K562 (cell line): ENCODE data around the gene ARHGAP4. TPM values are rescaled to one million over a fixed set of nuclear protein-coding genes. Genes with fewer than 3 reads are reported as not detected.

Experiments
- CBX8 ChIP-seq: fragments of 200-600 bp; sonication (generic); IDR thresholded peaks from 2 replicates; pipeline ENCODE4 v1.6.1; 2012; ENCODE audit warnings: borderline replicate concordance, mixed run types, low read depth, mild to moderate bottlenecking, moderate library complexity, mixed read lengths, low read length, control low read depth, inconsistent platforms; ENCODE audit not compliant: poor library complexity, severe bottlenecking; ENCODE audit errors: extremely low read depth
- COPS2 ChIP-seq: fragments of 450-650 bp; conservative IDR thresholded peaks from 2 replicates; pipeline ENCODE4 v1.6.1; 2016; ENCODE audit warnings: mild to moderate bottlenecking, moderate library complexity
- DDX20 ChIP-seq: fragments of 450-650 bp; IDR thresholded peaks from 2 replicates; pipeline ENCODE4 v1.6.1; 2016; ENCODE audit warnings: missing genetic modification characterization, low read depth, mild to moderate bottlenecking, missing compliant biosample characterization, moderate library complexity
- EGR1 ChIP-seq: fragments of 450-650 bp; conservative IDR thresholded peaks from 2 replicates; pipeline ENCODE4 v1.6.1; 2017; ENCODE audit warnings: mild to moderate bottlenecking
- ETV1 ChIP-seq: fragments of 450-650 bp; conservative IDR thresholded peaks from 2 replicates; pipeline ENCODE4 v1.6.1; 2016; ENCODE audit warnings: missing genetic modification characterization, control low read depth, low read depth, missing compliant biosample characterization
- FOXK1 ChIP-seq: sonication (generic); formaldehyde crosslinking; IDR thresholded peaks from 2 replicates; pipeline ENCODE4 v1.8.0; 2022; ENCODE audit warnings: missing genetic modification reagents, mild to moderate bottlenecking, borderline replicate concordance
- HDAC3 ChIP-seq: fragments of 450-650 bp; IDR thresholded peaks from 2 replicates; pipeline ENCODE4 v1.6.1; 2018; ENCODE audit warnings: borderline replicate concordance, mild to moderate bottlenecking, moderate library complexity; ENCODE audit not compliant: partially characterized antibody
- HMG20A ChIP-seq: fragments of 450-650 bp; formaldehyde crosslinking; conservative IDR thresholded peaks from 2 replicates; pipeline ENCODE4 v1.4.0; 2020; ENCODE audit warnings: mild to moderate bottlenecking, mixed read lengths
- KDM5B ChIP-seq: fragments of 200-600 bp; sonication (generic); IDR thresholded peaks from 2 replicates; pipeline ENCODE4 v1.6.1; 2012; ENCODE audit warnings: low read depth, mild to moderate bottlenecking, moderate library complexity, low read length, control low read depth, inconsistent platforms; ENCODE audit not compliant: insufficient replicate concordance
- NFXL1 ChIP-seq: fragments of 450-650 bp; formaldehyde crosslinking; IDR thresholded peaks from 2 replicates; pipeline ENCODE4 v1.4.0; 2021; ENCODE audit warnings: mild to moderate bottlenecking
- PCBP1 ChIP-seq: fragments of 200-400 bp; formaldehyde crosslinking; IDR thresholded peaks from 2 replicates; pipeline ENCODE4 v1.6.1; 2018; ENCODE audit warnings: mild to moderate bottlenecking, low read depth, low read length; ENCODE audit not compliant: poor library complexity, severe bottlenecking
- RBFOX2 ChIP-seq: fragments of 200-400 bp; formaldehyde crosslinking; IDR thresholded peaks from 2 replicates; pipeline ENCODE4 v1.6.1; 2017; ENCODE audit warnings: low read depth, mild to moderate bottlenecking, low read length, moderate library complexity
- SNIP1 ChIP-seq: fragments of 450-650 bp; IDR thresholded peaks from 2 replicates; pipeline ENCODE4 v1.7.1; 2017; ENCODE audit warnings: low read depth, mild to moderate bottlenecking
- SP2 ChIP-seq: IDR thresholded peaks from 2 replicates; pipeline ENCODE4 v1.6.1; 2011; ENCODE audit warnings: mild to moderate bottlenecking, low read depth, low read length, moderate library complexity; ENCODE audit not compliant: poor library complexity, severe bottlenecking; ENCODE audit errors: extremely low read depth
- ZBTB43 ChIP-seq: sonication (generic); formaldehyde crosslinking; IDR thresholded peaks from 2 replicates; pipeline ENCODE4 v1.8.0; 2023; ENCODE audit warnings: mild to moderate bottlenecking, missing genetic modification reagents
- ZKSCAN8 ChIP-seq: fragments of 200-800 bp; sonication (Bioruptor generic); IDR thresholded peaks from 2 replicates; pipeline ENCODE4 v1.6.1; 2016; ENCODE audit warnings: missing genetic modification characterization, missing compliant biosample characterization
- ZNF174 ChIP-seq: fragments of 250-450 bp; sonication (Bioruptor Pico); IDR thresholded peaks from 2 replicates; pipeline ENCODE4 v1.4.0; 2020; ENCODE audit warnings: mild to moderate bottlenecking
- ZNF24 ChIP-seq: fragments of 450-650 bp; IDR thresholded peaks from 2 replicates; pipeline ENCODE4 v1.6.1; 2016
- ZNF511 ChIP-seq: sonication (generic); formaldehyde crosslinking; IDR thresholded peaks from 2 replicates; pipeline ENCODE4 v1.8.0; 2022; ENCODE audit warnings: mild to moderate bottlenecking, missing genetic modification reagents
- polyA plus RNA-seq, 8 experiments: library from polyadenylated mRNA; depleted of rRNA in 4 of 8; stranded (reverse) in 5 of 8; unstranded in 3 of 8; fragments of >200 nt; fragmentation: Nextera tagmentation in 2 of 8; fragmentation: Illumina TruSeq in 1 of 8; extraction: Ambion mirVana in 2 of 8; extraction: Trizol in 1 of 8; gene quantifications; 2 replicates each; pipeline versions ENCODE4 v1.2.1 to v1.2.3, GENCODE V29; 2011 to 2014; ENCODE audit warnings: inconsistent platforms in 1 of 8, missing spikeins in 1 of 8
- total RNA-seq, 7 experiments: library from RNA; depleted of rRNA in 6 of 7; stranded (reverse); fragments of >200 nt in 6 of 7; fragmentation: Illumina TruSeq in 2 of 7; extraction: Trizol in 2 of 7; gene quantifications; 2 replicates each; pipeline versions ENCODE4 v1.2.1 to v1.2.3, GENCODE V29; 2011 to 2021; ENCODE audit warnings: low replicate concordance in 1 of 7
- TF ChIP-seq, protein P1 (sequence below): fragments of 250-450 bp; sonication (Bioruptor Pico); IDR thresholded peaks from 2 replicates; pipeline ENCODE4 v1.4.0; 2020; ENCODE audit warnings: mild to moderate bottlenecking, moderate library complexity
- TF ChIP-seq, protein P2 (sequence below), 2 experiments: IDR thresholded peaks in 1 of 2; conservative IDR thresholded peaks in 1 of 2; 2 replicates each; pipeline ENCODE4 v1.6.1; 2016; ENCODE audit warnings: low read depth in 2 of 2, mild to moderate bottlenecking in 1 of 2, missing compliant biosample characterization in 1 of 2, missing genetic modification characterization in 1 of 2, moderate library complexity in 1 of 2

Gene ARHGAP4
- total and polyA plus RNA-seq, 9 of the 15 experiments (the other 6 are each of a cell fraction or from before 2014, with no cell fraction given) = 0.30 to 81.8 (median 13.5) TPM

GRCh38 chrX:153875391-153876111 is 50.5 kb downstream of the ARHGAP4 start (continued):
- TF ChIP-seq KDM5B (no peak), DDX20 (tag) (no peak), ZNF24 (peak; percentile 54; the same call in 1 of the 2 replicates), ETV1 (tag) (no peak), CBX8 (no peak), ZNF511 (peak; percentile 100), HDAC3 (no peak), ZBTB43 (CRISPR knock-in tag) (peak; percentile 96), ZNF174 (no peak), SNIP1 (no peak), RBFOX2 (no peak), EGR1 (no peak), SP2 (no peak), HMG20A (no peak), ZKSCAN8 (CRISPR knock-in tag) (no peak), PCBP1 (no peak), COPS2 (no peak), FOXK1 (peak; percentile 99), NFXL1 (CRISPR knock-in tag) (no peak)
- TF ChIP-seq, protein P1, sequence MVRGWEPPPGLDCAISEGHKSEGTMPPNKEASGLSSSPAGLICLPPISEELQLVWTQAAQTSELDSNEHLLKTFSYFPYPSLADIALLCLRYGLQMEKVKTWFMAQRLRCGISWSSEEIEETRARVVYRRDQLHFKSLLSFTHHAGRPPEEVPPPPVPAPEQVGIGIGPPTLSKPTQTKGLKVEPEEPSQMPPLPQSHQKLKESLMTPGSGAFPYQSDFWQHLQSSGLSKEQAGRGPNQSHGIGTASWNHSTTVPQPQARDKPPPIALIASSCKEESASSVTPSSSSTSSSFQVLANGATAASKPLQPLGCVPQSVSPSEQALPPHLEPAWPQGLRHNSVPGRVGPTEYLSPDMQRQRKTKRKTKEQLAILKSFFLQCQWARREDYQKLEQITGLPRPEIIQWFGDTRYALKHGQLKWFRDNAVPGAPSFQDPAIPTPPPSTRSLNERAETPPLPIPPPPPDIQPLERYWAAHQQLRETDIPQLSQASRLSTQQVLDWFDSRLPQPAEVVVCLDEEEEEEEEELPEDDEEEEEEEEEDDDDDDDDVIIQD (CRISPR knock-in tag) = no peak
- TF ChIP-seq, protein P2, sequence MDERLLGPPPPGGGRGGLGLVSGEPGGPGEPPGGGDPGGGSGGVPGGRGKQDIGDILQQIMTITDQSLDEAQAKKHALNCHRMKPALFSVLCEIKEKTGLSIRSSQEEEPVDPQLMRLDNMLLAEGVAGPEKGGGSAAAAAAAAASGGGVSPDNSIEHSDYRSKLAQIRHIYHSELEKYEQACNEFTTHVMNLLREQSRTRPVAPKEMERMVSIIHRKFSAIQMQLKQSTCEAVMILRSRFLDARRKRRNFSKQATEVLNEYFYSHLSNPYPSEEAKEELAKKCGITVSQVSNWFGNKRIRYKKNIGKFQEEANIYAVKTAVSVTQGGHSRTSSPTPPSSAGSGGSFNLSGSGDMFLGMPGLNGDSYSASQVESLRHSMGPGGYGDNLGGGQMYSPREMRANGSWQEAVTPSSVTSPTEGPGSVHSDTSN (CRISPR knock-in tag; IDR thresholded peaks at IDR 0.05; ENCODE audit: low read depth) = peak; percentile 87
- TF ChIP-seq, protein P2 (tag; conservative IDR thresholded peaks at IDR 0.05; ENCODE audit: low read depth) = no peak
